ENCODE results near the gene NUP205.
A peak's percentile ranks its signal among the peaks of the same experiment; 100 is the strongest.

NUP205 gene

DNA sequence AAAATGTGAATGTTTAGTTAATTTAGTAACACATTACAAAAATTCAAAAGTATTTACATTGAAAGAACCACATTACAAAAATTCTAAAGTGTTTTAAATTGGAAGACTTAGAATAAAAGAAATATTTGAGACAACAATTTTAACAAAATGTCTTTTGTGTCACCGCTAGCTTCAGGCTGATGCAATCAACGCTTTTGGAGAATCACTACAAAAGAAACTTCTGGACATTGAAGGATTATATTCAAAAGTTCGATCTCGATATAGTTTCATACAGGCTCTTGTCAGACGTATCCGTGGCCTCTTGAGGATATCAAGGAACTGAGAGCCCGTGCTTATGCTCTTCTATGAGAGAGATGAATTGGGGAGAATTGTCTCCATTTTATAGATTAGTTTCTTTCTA, 90.5 kb downstream of the NUP205 start:
- Histone ChIP-seq H3K27ac (ENCODE audit: low read depth, low read length) (no peak overlapping the region), H3K36me3 (ENCODE audit: control insufficient read depth in 5 of 5, insufficient read depth in 5 of 5, low read length in 5 of 5) (peaks cover 15 to 49% (median 27%) of the 10 kb centered on the region in 5 donors), H3K9me3 (ENCODE audit: control insufficient read depth in 5 of 5, low read length in 5 of 5) (no peaks in the 10 kb centered on the region)

DNA sequence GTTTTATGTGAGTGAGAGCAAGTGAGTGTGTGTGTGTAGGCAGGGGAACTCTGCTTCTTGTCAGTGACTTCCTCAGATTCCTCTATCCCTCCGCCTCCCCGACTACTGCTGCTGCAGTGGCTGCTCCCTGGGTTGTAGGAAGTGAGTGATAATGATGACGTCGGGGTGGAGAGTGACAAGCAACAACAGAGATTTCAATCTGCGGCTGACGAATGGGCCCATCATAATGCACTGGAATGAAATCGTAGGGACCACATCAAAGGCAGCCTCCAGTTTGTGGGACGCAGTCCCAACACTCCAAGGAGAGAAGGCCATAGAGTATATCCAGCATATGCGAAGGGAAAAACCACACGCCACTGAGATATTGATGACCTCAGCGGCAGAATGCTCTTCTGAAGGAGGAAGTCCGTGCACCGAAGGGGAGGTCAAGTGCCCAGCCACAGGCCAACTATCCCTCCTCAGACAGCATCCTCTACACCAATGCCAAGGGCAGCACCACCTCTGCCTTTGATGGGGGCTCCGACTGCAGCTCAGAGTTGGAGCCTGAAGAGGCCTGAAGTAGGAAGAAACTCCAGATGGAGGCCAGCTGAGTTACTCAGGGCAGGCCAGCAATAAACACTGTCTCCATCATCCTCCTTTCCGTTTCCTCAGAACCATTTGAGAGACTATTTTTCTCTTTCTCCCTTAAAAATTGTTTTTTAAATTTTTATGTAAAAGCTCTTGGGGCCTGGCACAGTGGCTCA, 93.3 kb downstream of the NUP205 start:
- Histone ChIP-seq H3K9me3 (ENCODE audit: control insufficient read depth in 5 of 5, low read length in 5 of 5) (no peaks in the 10 kb centered on the region), H3K9ac (ENCODE audit: low read length in 5 of 5) (no peak overlapping the region), H3K4me1 (ENCODE audit: control insufficient read depth in 5 of 5, insufficient read depth in 5 of 5, low read length in 5 of 5) (no peaks in the 10 kb centered on the region), H3K4me3 (ENCODE audit: low read depth in 1 of 5, low read length in 5 of 5) (peak overlapping the region in 2 of 5 donors; percentile 7 to 46), H3K27ac (ENCODE audit: low read depth, low read length) (no peak overlapping the region), H3K27me3 (ENCODE audit: control insufficient read depth in 5 of 5, insufficient read depth in 4 of 5, low read length in 5 of 5) (no peaks in the 10 kb centered on the region), H3K36me3 (ENCODE audit: control insufficient read depth in 5 of 5, insufficient read depth in 5 of 5, low read length in 5 of 5) (peaks cover 5 to 26% (median 13%) of the 10 kb centered on the region in 5 donors)

More for the DNA sequence above, 90.5 kb downstream of the NUP205 start:
- Histone ChIP-seq H3K4me3 (ENCODE audit: low read depth in 1 of 5, low read length in 5 of 5) (no peak overlapping the region), H3K9ac (ENCODE audit: low read length in 5 of 5) (no peak overlapping the region), H3K27me3 (ENCODE audit: control insufficient read depth in 5 of 5, insufficient read depth in 4 of 5, low read length in 5 of 5) (no peaks in the 10 kb centered on the region), H3K4me1 (ENCODE audit: control insufficient read depth in 5 of 5, insufficient read depth in 5 of 5, low read length in 5 of 5) (no peaks in the 10 kb centered on the region)

DNA sequence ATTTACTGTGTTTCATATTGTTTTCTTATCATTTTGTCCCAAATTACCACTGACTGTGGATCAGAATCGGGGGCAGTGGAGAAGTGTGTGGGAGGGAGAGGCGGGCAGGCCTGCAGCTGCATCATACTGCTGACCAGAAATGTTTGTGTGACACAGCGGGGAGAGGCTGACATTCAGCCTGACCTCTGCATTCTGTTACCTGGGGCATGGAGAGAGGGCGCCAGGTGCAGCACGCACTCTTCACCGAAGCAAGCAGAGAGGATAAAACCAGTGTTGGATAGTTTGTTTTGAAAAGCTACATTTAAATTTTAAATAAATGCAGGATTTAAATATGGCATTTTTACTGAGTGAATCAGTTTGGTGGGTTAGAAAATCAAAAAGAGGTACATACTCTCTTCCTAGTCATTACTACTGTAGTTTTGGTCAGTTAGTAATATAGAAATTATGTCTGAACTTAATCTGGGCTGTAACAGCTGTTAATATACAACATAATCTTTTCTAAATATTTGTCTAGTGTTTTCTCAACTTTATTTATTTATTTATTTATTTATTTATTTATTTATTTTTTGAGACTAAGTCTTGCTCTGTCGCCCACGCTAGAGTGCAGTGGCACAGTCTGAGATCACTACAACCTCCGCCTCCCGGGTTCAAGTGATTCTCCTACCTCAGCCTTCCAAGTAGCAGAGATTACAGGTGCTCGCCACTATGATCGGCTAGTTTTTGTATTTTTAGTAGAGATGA, 95.8 kb downstream of the NUP205 start:
- no peak overlapping the region for H3K9ac ChIP-seq (ENCODE audit: low read length in 5 of 5)
- no peak overlapping the region for H3K4me3 ChIP-seq (ENCODE audit: low read depth in 1 of 5, low read length in 5 of 5)
- H3K4me1 ChIP-seq (ENCODE audit: control insufficient read depth in 5 of 5, insufficient read depth in 5 of 5, low read length in 5 of 5), result no peaks in the 10 kb centered on the region
- H3K9me3 ChIP-seq (ENCODE audit: control insufficient read depth in 5 of 5, low read length in 5 of 5), result no peaks in the 10 kb centered on the region
- H3K36me3 ChIP-seq (ENCODE audit: control insufficient read depth in 5 of 5, insufficient read depth in 5 of 5, low read length in 5 of 5), result peaks cover 0 to 8% (median 3%) of the 10 kb centered on the region in 5 donors
- no peak overlapping the region for H3K27ac ChIP-seq (ENCODE audit: low read depth, low read length)
- H3K27me3 ChIP-seq (ENCODE audit: control insufficient read depth in 5 of 5, insufficient read depth in 4 of 5, low read length in 5 of 5), result no peaks in the 10 kb centered on the region

- no peaks in the 10 kb centered on the region for H3K36me3 ChIP-seq (ENCODE audit: control insufficient read depth in 5 of 5, insufficient read depth in 5 of 5, low read length in 5 of 5)
- peaks cover 0 to 19% (median 12%) of the 10 kb centered on the region in 5 donors for H3K4me1 ChIP-seq (ENCODE audit: control insufficient read depth in 5 of 5, insufficient read depth in 5 of 5, low read length in 5 of 5)
- H3K9ac ChIP-seq (ENCODE audit: low read length in 5 of 5), result no peak overlapping the region
- H3K27me3 ChIP-seq (ENCODE audit: control insufficient read depth in 5 of 5, insufficient read depth in 4 of 5, low read length in 5 of 5), result no peaks in the 10 kb centered on the region
- H3K9me3 ChIP-seq (ENCODE audit: control insufficient read depth in 5 of 5, low read length in 5 of 5), result no peaks in the 10 kb centered on the region
- H3K27ac ChIP-seq (ENCODE audit: low read depth, low read length), result no peak overlapping the region
- H3K4me3 ChIP-seq (ENCODE audit: low read depth in 1 of 5, low read length in 5 of 5), result no peak overlapping the region
Observed at GRCh38 chr7:135658564-135658963, 100.8 kb downstream of the NUP205 start.

GRCh38 chr7:135659159-135659846, 101.6 kb downstream of the NUP205 start:
- Histone ChIP-seq H3K4me1 (ENCODE audit: control insufficient read depth in 5 of 5, insufficient read depth in 5 of 5, low read length in 5 of 5) (peaks cover 0 to 26% (median 19%) of the 10 kb centered on the region in 5 donors), H3K36me3 (ENCODE audit: control insufficient read depth in 5 of 5, insufficient read depth in 5 of 5, low read length in 5 of 5) (no peaks in the 10 kb centered on the region), H3K27me3 (ENCODE audit: control insufficient read depth in 5 of 5, insufficient read depth in 4 of 5, low read length in 5 of 5) (no peaks in the 10 kb centered on the region), H3K9ac (ENCODE audit: low read length in 5 of 5) (no peak overlapping the region), H3K9me3 (ENCODE audit: control insufficient read depth in 5 of 5, low read length in 5 of 5) (no peaks in the 10 kb centered on the region), H3K27ac (ENCODE audit: low read depth, low read length) (no peak overlapping the region), H3K4me3 (ENCODE audit: low read depth in 1 of 5, low read length in 5 of 5) (no peak overlapping the region)

DNA sequence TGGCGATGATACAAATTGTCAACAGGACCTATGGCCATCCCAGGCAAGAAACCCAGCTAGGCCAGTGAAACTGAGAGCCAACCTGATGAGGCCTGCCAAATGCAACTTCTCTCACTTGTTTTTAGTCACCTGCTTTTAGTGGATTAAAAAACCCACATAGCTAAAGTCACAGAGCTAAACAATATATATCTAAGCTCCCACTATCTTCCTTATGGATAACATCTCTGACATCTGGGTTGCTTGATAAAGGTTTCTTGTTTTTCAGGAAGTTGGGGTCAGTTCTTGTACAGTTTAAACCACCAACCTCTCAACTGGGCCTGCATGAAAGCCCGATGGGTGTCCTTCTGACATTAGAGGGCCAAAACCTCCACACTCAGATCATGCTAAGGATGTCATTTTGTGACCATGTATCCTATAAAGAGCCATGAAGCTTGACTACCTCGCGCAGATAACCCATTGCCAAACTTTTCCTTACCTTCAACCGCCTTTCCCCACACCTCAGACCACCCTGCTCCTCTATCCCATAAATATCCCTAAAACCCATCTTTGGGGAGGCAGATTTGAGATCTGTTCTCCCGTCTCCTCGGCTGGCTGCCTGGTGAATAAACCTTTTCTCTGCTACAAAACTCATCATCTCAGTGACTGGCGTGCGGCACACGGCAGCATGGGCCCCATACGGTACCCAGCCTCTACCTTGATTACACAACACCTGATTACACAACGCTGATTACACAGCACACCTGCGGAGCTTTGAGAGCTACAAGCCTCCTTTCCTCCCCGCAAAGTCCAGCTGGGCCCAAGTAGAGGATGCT, 103.8 kb downstream of the NUP205 start:
- Histone ChIP-seq H3K27ac (ENCODE audit: low read depth, low read length) (peak overlapping the region; percentile 100), H3K9me3 (ENCODE audit: control insufficient read depth in 5 of 5, low read length in 5 of 5) (no peaks in the 10 kb centered on the region), H3K4me3 (ENCODE audit: low read depth in 1 of 5, low read length in 5 of 5) (peak overlapping the region; percentile 82 to 96 (median 92)), H3K9ac (ENCODE audit: low read length in 5 of 5) (peak overlapping the region in 4 of 5 donors; percentile 54 to 99 (median 80)), H3K4me1 (ENCODE audit: control insufficient read depth in 5 of 5, insufficient read depth in 5 of 5, low read length in 5 of 5) (peaks cover 0 to 39% (median 30%) of the 10 kb centered on the region in 5 donors), H3K27me3 (ENCODE audit: control insufficient read depth in 5 of 5, insufficient read depth in 4 of 5, low read length in 5 of 5) (no peaks in the 10 kb centered on the region), H3K36me3 (ENCODE audit: control insufficient read depth in 5 of 5, insufficient read depth in 5 of 5, low read length in 5 of 5) (no peaks in the 10 kb centered on the region)

DNA sequence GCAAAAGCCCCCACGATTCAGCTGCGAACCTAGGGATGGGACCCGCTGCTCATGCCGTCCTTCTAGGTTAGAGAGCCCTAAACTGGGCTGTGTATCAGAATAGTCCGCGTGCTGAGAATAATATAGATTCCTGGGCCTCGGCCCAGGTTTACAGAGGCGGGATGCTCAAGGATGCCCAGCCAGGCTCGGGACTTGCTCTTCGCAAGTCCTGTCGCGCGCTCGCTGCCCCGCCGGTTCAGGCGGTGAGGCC, 104.3 kb downstream of the NUP205 start:
- Histone ChIP-seq H3K27ac (ENCODE audit: low read depth, low read length) (peak overlapping the region; percentile 100), H3K4me1 (ENCODE audit: control insufficient read depth in 5 of 5, insufficient read depth in 5 of 5, low read length in 5 of 5) (peaks cover 0 to 43% (median 31%) of the 10 kb centered on the region in 5 donors), H3K27me3 (ENCODE audit: control insufficient read depth in 5 of 5, insufficient read depth in 4 of 5, low read length in 5 of 5) (no peaks in the 10 kb centered on the region), H3K36me3 (ENCODE audit: control insufficient read depth in 5 of 5, insufficient read depth in 5 of 5, low read length in 5 of 5) (no peaks in the 10 kb centered on the region), H3K9ac (ENCODE audit: low read length in 5 of 5) (peak overlapping the region in 4 of 5 donors; percentile 54 to 99 (median 80)), H3K9me3 (ENCODE audit: control insufficient read depth in 5 of 5, low read length in 5 of 5) (no peaks in the 10 kb centered on the region), H3K4me3 (ENCODE audit: low read depth in 1 of 5, low read length in 5 of 5) (peak overlapping the region; percentile 82 to 96 (median 92))

GRCh38 chr7:135662373-135663114, 104.8 kb downstream of the NUP205 start, which contains the start of gene STMP1:
STMP1 (plus strand) TSS chr7:135662514.
- Histone ChIP-seq H3K27me3 (ENCODE audit: control insufficient read depth in 5 of 5, insufficient read depth in 4 of 5, low read length in 5 of 5) (no peaks in the 10 kb centered on the region), H3K9ac (ENCODE audit: low read length in 5 of 5) (peak within 1 kb of the TSS; percentile 75 to 99 (median 98)), H3K9me3 (ENCODE audit: control insufficient read depth in 5 of 5, low read length in 5 of 5) (no peaks in the 10 kb centered on the region), H3K4me3 (ENCODE audit: low read depth in 1 of 5, low read length in 5 of 5) (peak within 1 kb of the TSS; percentile 82 to 97 (median 93)), H3K27ac (ENCODE audit: low read depth, low read length) (peak within 1 kb of the TSS; percentile 100), H3K36me3 (ENCODE audit: control insufficient read depth in 5 of 5, insufficient read depth in 5 of 5, low read length in 5 of 5) (no peaks in the 10 kb centered on the region), H3K4me1 (ENCODE audit: control insufficient read depth in 5 of 5, insufficient read depth in 5 of 5, low read length in 5 of 5) (peaks cover 0 to 43% (median 31%) of the 10 kb centered on the region in 5 donors)

- H3K27ac ChIP-seq (ENCODE audit: low read depth, low read length), result peak overlapping the region; percentile 100
- peak overlapping the region in 3 of 5 donors; percentile 15 to 99 (median 30) for H3K9ac ChIP-seq (ENCODE audit: low read length in 5 of 5)
- peaks cover 0 to 43% (median 31%) of the 10 kb centered on the region in 5 donors for H3K4me1 ChIP-seq (ENCODE audit: control insufficient read depth in 5 of 5, insufficient read depth in 5 of 5, low read length in 5 of 5)
- no peaks in the 10 kb centered on the region for H3K9me3 ChIP-seq (ENCODE audit: control insufficient read depth in 5 of 5, low read length in 5 of 5)
- H3K27me3 ChIP-seq (ENCODE audit: control insufficient read depth in 5 of 5, insufficient read depth in 4 of 5, low read length in 5 of 5), result no peaks in the 10 kb centered on the region
- H3K36me3 ChIP-seq (ENCODE audit: control insufficient read depth in 5 of 5, insufficient read depth in 5 of 5, low read length in 5 of 5), result no peaks in the 10 kb centered on the region
- H3K4me3 ChIP-seq (ENCODE audit: low read depth in 1 of 5, low read length in 5 of 5), result peak overlapping the region in 1 of 5 donors; percentile 96
Observed at GRCh38 chr7:135664046-135664589, 106.4 kb downstream of the NUP205 start.

Data from subcutaneous abdominal adipose tissue (tissue), 5 donors.